Muscle layer of colon (tissue), 2 donors: ENCODE data around the gene ACADVL.

ENCODE experiments used
- H3K27ac ChIP-seq: one replicate; pipeline ENCODE4 v1.7.0; 2013; ENCODE audit warnings: low read depth, mild to moderate bottlenecking, low read length, moderate library complexity
- H3K27me3 ChIP-seq, 2 donors: one replicate each; pipeline ENCODE4 v1.7.0; 2013; ENCODE audit warnings: low read length in 2 of 2, mild to moderate bottlenecking in 2 of 2; ENCODE audit not compliant: insufficient read depth in 2 of 2, control insufficient read depth in 1 of 2
- H3K36me3 ChIP-seq: one replicate; pipeline ENCODE4 v1.7.0; 2013; ENCODE audit warnings: mild to moderate bottlenecking, low read length; ENCODE audit not compliant: insufficient read depth
- H3K4me1 ChIP-seq: one replicate; pipeline ENCODE4 v1.7.0; 2013; ENCODE audit warnings: mild to moderate bottlenecking, low read length; ENCODE audit not compliant: insufficient read depth
- H3K4me3 ChIP-seq, 2 donors: one replicate each; pipeline ENCODE4 v1.7.0; 2013; ENCODE audit warnings: low read length in 2 of 2, low read depth in 1 of 2, mild to moderate bottlenecking in 1 of 2, moderate library complexity in 1 of 2
- H3K9ac ChIP-seq: one replicate; pipeline ENCODE4 v1.7.0; 2013; ENCODE audit warnings: low read length
- H3K9me3 ChIP-seq: one replicate; pipeline ENCODE4 v1.7.0; 2013; ENCODE audit warnings: mild to moderate bottlenecking, low read length
- donor health status: abdominal sarcoma.
- donor health status: Adenocarcinoma of cecum.

ACADVL gene

GRCh38 chr17:7250695-7251627 lies 31.2 kb downstream of the ACADVL start:
- Histone ChIP-seq H3K9ac (peak overlapping the region; percentile 74), H3K4me3 (peak overlapping the region; percentile 79 to 83), H3K4me1 (peaks cover 31% of the 10 kb centered on the region), H3K27me3 (no peaks in the 10 kb centered on the region), H3K36me3 (peaks cover 27% of the 10 kb centered on the region), H3K27ac (peak overlapping the region; percentile 86), H3K9me3 (no peaks in the 10 kb centered on the region)

DNA sequence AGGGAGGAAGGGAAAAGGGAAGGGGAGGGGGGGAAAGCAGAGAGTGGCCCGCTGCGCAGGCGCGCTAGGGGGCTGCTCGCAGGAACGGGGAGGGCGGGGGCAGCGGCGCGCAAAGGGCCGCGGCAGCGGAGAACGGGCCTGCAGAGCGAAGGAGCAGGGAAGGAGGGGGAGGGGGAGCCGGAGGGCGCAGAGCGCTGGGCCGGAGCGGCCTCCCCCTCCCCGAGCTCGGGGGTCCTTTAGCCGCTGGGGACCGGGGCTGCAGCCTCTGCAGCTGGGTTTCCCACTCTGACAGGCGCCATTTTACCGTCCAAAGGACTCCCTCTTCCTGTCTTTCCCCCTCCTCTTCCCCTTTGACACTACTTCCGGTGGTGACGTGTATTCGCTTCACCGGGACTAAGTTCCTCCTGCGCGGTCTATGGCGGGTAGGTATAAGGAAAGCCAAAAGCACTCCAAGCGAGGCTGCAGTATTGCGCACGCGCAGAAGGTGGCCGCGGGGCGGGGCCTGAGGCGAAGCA lies 32.0 kb downstream of the ACADVL start, which contains the start of gene CTDNEP1:
Gene CTDNEP1, minus strand, starts transcription at position 74 of the 515 bp plus-strand sequence. CDS start 438 bp downstream, outside the sequence.
- Histone ChIP-seq H3K4me1 (peaks cover 31% of the 10 kb centered on the region), H3K9ac (peak within 1 kb of the TSS; percentile 91), H3K9me3 (no peaks in the 10 kb centered on the region), H3K27me3 (no peaks in the 10 kb centered on the region), H3K4me3 (peak within 1 kb of the TSS; percentile 79 to 83), H3K27ac (peak within 1 kb of the TSS; percentile 92), H3K36me3 (peaks cover 26% of the 10 kb centered on the region)

DNA sequence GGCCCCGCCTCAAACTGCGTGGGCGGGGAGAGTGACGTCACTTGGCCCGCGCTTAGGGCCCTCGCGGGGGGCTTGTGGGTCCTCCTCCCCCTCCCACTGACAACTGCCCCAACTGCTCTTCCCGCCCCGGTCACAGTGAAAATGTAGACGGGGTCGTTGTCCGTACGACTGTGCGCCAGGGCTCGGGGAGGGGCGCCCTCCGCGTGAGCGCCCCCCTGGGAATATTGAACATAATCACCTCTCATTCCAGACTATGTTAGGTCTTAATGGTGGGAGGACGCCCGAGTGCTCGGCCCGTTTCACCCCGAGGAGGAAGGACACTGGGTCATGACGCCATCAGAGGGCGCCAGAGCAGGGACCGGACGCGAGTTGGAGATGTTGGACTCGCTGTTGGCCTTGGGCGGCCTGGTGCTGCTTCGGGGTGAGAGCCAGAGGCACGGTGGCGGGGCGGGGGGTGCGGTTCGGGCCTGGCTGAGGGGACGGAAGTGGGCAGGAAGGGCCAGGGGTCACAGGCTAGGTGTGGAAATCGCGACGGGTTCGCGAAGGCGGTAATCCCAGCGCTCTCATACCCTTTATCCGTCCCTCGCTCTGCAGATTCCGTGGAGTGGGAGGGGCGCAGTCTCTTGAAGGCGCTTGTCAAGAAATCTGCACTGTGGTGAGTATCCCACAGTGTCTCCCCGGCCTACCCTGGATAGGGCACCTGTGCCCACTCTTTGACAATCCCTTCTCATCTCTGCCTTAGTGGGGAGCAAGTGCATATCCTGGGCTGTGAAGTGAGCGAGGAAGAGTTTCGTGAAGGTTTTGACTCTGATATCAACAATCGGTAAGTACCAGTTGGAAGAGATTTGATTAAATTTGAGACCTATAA lies 32.7 kb downstream of the ACADVL start, which contains the start of gene ELP5:
Gene ELP5, plus strand, starts transcription at position 40 of the 868 bp plus-strand sequence. Its CDS starts 336 bp downstream, at position 376.
- Histone ChIP-seq H3K4me3 (peak within 1 kb of the TSS; percentile 79 to 83), H3K4me1 (peaks cover 31% of the 10 kb centered on the region), H3K27ac (peak within 1 kb of the TSS; percentile 92), H3K27me3 (no peaks in the 10 kb centered on the region), H3K36me3 (peaks cover 24% of the 10 kb centered on the region), H3K9ac (peak within 1 kb of the TSS; percentile 91), H3K9me3 (no peaks in the 10 kb centered on the region)

DNA sequence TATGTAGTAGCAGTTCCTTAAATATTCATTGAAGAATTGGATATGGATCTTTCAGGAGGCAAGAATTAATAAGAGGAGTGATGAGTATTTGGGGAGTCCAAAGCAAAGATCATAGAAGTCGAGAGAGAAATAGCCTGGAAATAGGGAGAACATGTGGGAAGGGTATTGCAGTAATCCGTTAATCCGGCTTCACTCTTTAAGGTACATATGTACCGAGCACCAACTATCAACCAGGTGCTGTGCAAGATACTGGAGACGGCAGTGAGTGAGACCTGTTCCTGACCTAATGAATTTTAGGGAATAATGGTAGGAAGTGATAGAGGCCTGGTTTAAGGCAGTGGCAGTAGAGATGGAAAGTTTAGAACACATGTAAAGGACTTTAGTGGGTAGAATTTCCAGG lies 33.3 kb downstream of the ACADVL start:
- H3K4me1 ChIP-seq: peaks cover 31% of the 10 kb centered on the region
- H3K4me3 ChIP-seq: peak overlapping the region; percentile 73 to 79
- H3K9ac ChIP-seq: peak overlapping the region; percentile 91
- peak overlapping the region; percentile 92 for H3K27ac ChIP-seq
- H3K36me3 ChIP-seq: peaks cover 24% of the 10 kb centered on the region
- H3K9me3 ChIP-seq: no peaks in the 10 kb centered on the region
- no peaks in the 10 kb centered on the region for H3K27me3 ChIP-seq

GRCh38 chr17:7254511-7254910 lies 34.8 kb downstream of the ACADVL start:
- H3K9ac ChIP-seq: no peak overlapping the region
- H3K4me3 ChIP-seq: no peak overlapping the region
- H3K9me3 ChIP-seq: no peaks in the 10 kb centered on the region
- H3K36me3 ChIP-seq: peaks cover 35% of the 10 kb centered on the region
- no peak overlapping the region for H3K27ac ChIP-seq
- H3K27me3 ChIP-seq: no peaks in the 10 kb centered on the region
- H3K4me1 ChIP-seq: peaks cover 22% of the 10 kb centered on the region

- peaks cover 35% of the 10 kb centered on the region for H3K36me3 ChIP-seq
- peaks cover 9 to 17% of the 10 kb centered on the region in 2 donors for H3K27me3 ChIP-seq
- H3K9me3 ChIP-seq: no peaks in the 10 kb centered on the region
- H3K4me3 ChIP-seq: no peak overlapping the region
- H3K9ac ChIP-seq: no peak overlapping the region
- H3K27ac ChIP-seq: no peak overlapping the region
- H3K4me1 ChIP-seq: peaks cover 9% of the 10 kb centered on the region
Observed at GRCh38 chr17:7256766-7257456, 37.2 kb downstream of the ACADVL start.

DNA sequence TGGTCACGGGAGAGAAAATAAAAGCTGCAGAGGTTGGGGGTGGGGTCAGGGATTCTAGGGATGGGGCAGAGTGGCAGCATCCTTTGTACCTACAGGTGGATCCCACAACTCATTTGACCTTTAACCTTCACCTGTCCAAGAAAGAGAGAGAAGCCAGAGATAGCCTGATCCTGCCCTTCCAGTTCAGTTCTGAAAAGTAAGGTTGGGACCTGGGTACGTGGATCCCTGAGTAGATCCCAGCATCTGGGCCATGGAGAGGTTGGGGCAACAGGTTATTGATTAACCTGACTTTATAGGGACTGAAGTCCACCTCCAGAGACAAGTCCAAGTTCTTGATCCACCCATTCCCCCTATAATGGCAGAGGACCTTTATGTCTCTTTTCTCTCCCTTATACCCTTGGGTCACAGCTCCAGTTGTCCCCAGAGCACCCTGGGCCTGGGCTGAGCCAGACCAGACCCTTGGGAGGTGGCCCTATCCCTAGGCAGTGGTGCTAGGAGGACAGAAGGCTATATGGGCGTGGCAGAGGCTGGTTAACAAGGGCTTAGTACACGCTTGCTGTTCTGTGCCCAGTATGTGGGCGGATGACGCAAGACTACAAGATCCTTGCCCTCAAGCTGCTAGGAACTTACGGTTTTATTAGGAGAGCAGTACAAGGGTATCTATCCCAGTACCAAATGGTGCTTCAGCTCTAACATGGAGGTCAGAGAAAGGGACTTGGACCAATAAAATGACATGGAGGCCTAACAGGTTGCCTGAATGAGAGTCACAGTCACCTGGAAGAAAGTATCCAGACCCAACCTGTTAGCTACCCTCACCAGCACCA lies 39.2 kb downstream of the ACADVL start:
- H3K9ac ChIP-seq: no peak overlapping the region
- no peaks in the 10 kb centered on the region for H3K4me1 ChIP-seq
- H3K9me3 ChIP-seq: no peaks in the 10 kb centered on the region
- H3K36me3 ChIP-seq: peaks cover 34% of the 10 kb centered on the region
- peaks cover 26 to 36% of the 10 kb centered on the region in 2 donors for H3K27me3 ChIP-seq
- no peak overlapping the region for H3K4me3 ChIP-seq
- H3K27ac ChIP-seq: no peak overlapping the region

- no peaks in the 10 kb centered on the region for H3K4me1 ChIP-seq
- peaks cover 31 to 39% of the 10 kb centered on the region in 2 donors for H3K27me3 ChIP-seq
- no peaks in the 10 kb centered on the region for H3K9me3 ChIP-seq
- no peak overlapping the region for H3K27ac ChIP-seq
- no peak overlapping the region for H3K9ac ChIP-seq
- no peak overlapping the region for H3K4me3 ChIP-seq
- peaks cover 28% of the 10 kb centered on the region for H3K36me3 ChIP-seq
Observed at GRCh38 chr17:7259555-7259889, 39.8 kb downstream of the ACADVL start.

- H3K4me3 ChIP-seq: no peak overlapping the region
- peaks cover 22% of the 10 kb centered on the region for H3K36me3 ChIP-seq
- peaks cover 33 to 41% of the 10 kb centered on the region in 2 donors for H3K27me3 ChIP-seq
- H3K9ac ChIP-seq: no peak overlapping the region
- no peaks in the 10 kb centered on the region for H3K4me1 ChIP-seq
- H3K9me3 ChIP-seq: no peaks in the 10 kb centered on the region
- no peak overlapping the region for H3K27ac ChIP-seq
Observed at GRCh38 chr17:7260151-7260550, 40.4 kb downstream of the ACADVL start.

DNA sequence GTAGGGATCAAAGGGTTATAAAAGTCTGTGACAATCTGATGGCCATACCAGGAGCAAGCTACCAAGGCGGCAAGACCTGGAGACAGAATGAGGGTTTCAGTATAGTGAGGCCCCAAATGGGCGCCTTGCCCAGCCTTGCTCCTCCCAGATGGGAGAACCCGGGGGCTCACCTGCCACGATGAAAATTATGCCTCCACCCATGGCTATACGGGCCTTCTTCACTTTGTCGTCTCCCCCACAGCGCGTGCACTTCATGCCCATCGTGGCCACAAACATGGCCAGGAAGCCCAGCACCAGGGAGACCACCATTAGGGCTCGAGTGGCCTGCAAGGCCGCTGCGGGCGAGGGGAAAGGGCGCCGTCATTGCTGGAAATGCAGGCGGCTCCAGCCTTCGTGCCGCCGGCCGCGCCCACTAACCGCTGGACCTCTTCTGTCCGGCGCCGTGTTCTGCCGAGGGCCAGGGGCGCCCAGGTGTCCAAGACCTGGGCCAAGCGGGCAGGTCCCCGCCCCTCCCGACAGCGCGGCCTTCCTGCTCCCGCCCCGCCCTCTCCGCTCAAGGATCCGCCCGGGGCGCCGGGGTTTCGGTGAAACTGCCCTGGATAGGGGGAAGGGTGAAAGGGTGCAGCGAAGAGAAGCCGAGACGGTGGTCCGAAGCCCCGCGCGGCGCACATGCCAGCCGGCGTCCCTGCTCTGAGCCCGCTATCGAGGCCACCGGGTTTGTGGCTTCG lies 41.1 kb downstream of the ACADVL start:
- Histone ChIP-seq H3K4me3 (peak overlapping the region; percentile 14 to 21), H3K27me3 (peaks cover 33 to 41% of the 10 kb centered on the region in 2 donors), H3K27ac (no peak overlapping the region), H3K36me3 (peaks cover 21% of the 10 kb centered on the region), H3K4me1 (no peaks in the 10 kb centered on the region), H3K9ac (no peak overlapping the region), H3K9me3 (no peaks in the 10 kb centered on the region)
